ENCODE data around the gene XRCC2.

Gene XRCC2

DNA sequence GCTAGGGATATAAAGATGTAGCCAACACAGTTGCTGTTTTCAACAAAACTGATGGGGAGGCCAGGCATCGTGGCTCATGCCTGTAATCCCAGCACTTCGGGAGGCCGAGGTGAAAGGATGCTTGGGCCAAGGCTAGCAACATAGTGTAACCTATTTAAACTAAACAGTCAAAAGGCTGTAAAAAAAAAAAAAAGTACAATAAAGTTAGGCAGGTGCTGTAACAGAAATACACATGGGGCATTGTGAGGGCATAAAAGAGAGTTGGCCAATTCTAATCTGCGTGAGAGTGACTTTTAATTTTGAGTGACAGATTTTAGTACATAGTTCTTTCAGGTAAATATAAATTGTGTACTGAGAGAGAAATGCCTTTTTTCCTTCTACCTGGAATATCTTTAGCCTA lies 6.2 kb downstream of the XRCC2 start:
- H3K27ac ChIP-seq: no peak overlapping the region
- TF ChIP-seq ZFX (IDR thresholded peaks at IDR 0.05) (no peak), CTCF (conservative IDR thresholded peaks at IDR 0.05) (no peak)

- TF ChIP-seq ZFX (IDR thresholded peaks at IDR 0.05) (no peak), CTCF (conservative IDR thresholded peaks at IDR 0.05) (no peak)
- no peak overlapping the region for H3K27ac ChIP-seq
Observed at GRCh38 chr7:152668975-152669374, 7.0 kb downstream of the XRCC2 start.

DNA sequence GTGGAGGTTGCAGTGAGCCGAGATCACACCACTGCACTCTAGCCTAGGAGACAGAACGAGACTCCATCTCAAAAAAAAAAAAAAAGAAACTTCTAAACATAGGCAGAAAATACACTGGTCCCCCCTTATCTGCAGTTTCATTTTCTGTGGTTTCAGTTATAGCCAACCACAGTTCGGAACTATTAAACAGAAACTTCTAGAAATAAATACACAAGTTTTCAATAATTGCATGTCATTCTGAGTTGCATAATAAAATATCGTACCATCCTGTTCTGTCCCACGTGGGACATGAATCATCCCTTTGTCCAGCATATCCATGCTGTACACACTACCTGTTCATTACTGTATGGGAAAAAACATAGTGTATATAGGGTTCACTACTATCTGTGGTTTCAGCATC lies 8.0 kb downstream of the XRCC2 start:
- no peak overlapping the region for H3K27ac ChIP-seq
- no peak for TF ChIP-seq ZFX (IDR thresholded peaks at IDR 0.05)
- TF ChIP-seq CTCF (conservative IDR thresholded peaks at IDR 0.05): no peak

DNA sequence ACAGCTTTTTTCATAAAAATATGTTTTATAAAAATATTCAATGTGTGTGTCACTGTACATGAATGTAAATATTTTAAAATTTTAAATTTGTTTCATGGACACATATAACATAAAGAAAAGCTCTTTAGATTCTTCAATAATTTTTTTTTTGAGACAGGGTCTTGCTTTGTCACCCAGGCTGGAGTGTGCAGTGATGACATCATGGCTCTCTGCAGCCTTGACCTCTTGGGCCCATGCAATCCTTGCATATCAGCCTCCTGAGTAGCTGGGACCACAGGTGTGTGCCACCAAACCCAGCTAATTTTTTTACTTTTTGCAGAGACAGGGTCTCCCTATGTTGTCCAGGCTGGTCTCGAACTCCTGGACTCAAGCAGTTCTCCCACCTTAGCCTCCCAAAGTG lies 9.9 kb downstream of the XRCC2 start:
- no peak overlapping the region for H3K27ac ChIP-seq
- no peak for TF ChIP-seq ZFX (IDR thresholded peaks at IDR 0.05)
- TF ChIP-seq CTCF (conservative IDR thresholded peaks at IDR 0.05): no peak

DNA sequence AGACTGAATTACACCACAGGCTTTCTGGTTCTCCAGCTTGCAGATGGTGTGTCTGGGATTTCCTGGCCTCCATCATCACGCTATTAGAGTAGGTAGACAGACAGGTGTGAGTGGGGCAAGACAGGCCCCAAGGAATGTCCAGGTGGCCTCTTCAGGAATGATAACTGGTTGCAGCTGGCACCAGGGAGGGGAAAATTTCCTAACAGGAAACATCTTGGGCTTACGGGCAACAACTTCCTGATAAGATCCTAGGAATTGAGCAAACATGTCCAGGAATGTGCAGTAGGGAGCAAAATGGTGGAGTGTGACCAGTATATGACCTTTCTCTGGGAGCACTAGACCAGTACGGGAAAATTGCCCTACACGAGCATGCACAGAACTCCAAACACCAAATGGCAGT lies 11.3 kb downstream of the XRCC2 start:
- H3K27ac ChIP-seq: peak overlapping the region; percentile 29; the same call in 1 of the 2 replicates

GRCh38 chr7:152663931-152664330 lies 12.0 kb downstream of the XRCC2 start:
- TF ChIP-seq CTCF (conservative IDR thresholded peaks at IDR 0.05): no peak
- no peak for TF ChIP-seq ZFX (IDR thresholded peaks at IDR 0.05)
- no peak overlapping the region for H3K27ac ChIP-seq

More for the DNA sequence above, 11.3 kb downstream of the XRCC2 start:
- TF ChIP-seq CTCF (conservative IDR thresholded peaks at IDR 0.05) (no peak), ZFX (IDR thresholded peaks at IDR 0.05) (no peak)

DNA sequence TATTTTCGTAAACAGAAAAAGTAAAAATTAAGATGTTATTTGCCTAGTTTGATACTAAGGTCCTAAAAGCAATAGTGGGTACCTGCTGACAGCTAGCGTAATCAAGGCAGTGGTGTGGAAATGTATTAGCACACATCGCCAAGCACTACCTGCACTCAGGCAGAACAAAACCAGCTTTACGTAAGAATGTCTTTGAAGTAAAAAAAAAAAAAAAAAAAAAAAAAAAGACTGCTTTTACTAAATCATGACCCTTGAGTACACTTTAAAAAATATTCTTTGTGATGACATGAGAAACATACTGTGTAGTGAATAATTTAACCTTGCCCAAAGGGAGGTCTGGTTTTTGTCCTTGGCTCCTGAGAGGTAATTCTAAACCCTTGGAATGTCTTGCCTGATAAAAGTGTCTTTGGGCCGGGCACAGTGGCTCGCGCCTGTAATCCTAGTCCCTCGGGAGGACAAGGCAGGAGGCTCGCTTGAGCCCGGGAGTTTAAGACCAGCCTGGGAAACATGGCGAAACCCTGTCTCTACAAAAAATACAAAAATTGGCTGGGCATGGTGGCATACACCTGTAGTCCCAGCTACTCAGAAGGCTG lies 12.7 kb downstream of the XRCC2 start:
- no peak overlapping the region for H3K27ac ChIP-seq
- TF ChIP-seq ZFX (IDR thresholded peaks at IDR 0.05): no peak
- no peak for TF ChIP-seq CTCF (conservative IDR thresholded peaks at IDR 0.05)
